Trophoblast cell (in vitro differentiated cells and primary cell): Measurements from ENCODE around the gene MOB3C.

ENCODE experiments used
- DNase-seq, 2 donors: peaks; one replicate each; pipeline ENCODE4 v3.0.0-alpha.2; 2016
- H2AFZ ChIP-seq: 2 replicates; pipeline ENCODE4 v1.6.1; 2013; ENCODE audit warnings: low read length, moderate library complexity, mild to moderate bottlenecking; ENCODE audit not compliant: insufficient read depth, poor library complexity
- H2AK5ac ChIP-seq: 2 replicates; pipeline ENCODE4 v1.6.1; 2013; ENCODE audit warnings: mild to moderate bottlenecking, low read length
- H2BK120ac ChIP-seq: 2 replicates; pipeline ENCODE4 v1.6.1; 2013; ENCODE audit warnings: low read length, mild to moderate bottlenecking, moderate library complexity; ENCODE audit not compliant: insufficient read depth, poor library complexity
- H2BK12ac ChIP-seq: 2 replicates; pipeline ENCODE4 v1.6.1; 2013; ENCODE audit warnings: mild to moderate bottlenecking, low read length, moderate library complexity
- H2BK5ac ChIP-seq: 2 replicates; pipeline ENCODE4 v1.6.1; 2013; ENCODE audit warnings: low read length, low read depth, moderate library complexity, mild to moderate bottlenecking; ENCODE audit not compliant: poor library complexity
- H3K14ac ChIP-seq: 2 replicates; pipeline ENCODE4 v1.6.1; 2013; ENCODE audit warnings: mild to moderate bottlenecking, low read length
- H3K18ac ChIP-seq: 2 replicates; pipeline ENCODE4 v1.6.1; 2013; ENCODE audit warnings: mild to moderate bottlenecking, low read length
- H3K23ac ChIP-seq: 2 replicates; pipeline ENCODE4 v1.6.1; 2013; ENCODE audit warnings: low read length
- H3K27ac ChIP-seq: 2 replicates; pipeline ENCODE4 v1.5.1; 2013; ENCODE audit warnings: low read depth, mild to moderate bottlenecking, inconsistent platforms, low read length, moderate library complexity
- H3K27me3 ChIP-seq: 2 replicates; pipeline ENCODE4 v1.6.1; 2013; ENCODE audit warnings: inconsistent platforms, mild to moderate bottlenecking, low read length, moderate library complexity; ENCODE audit not compliant: insufficient read depth
- H3K36me3 ChIP-seq, 2 experiments: 1 replicate in 1 of 2; 2 replicates in 1 of 2; pipeline ENCODE4 v1.6.1; 2013; ENCODE audit warnings: low read length in 2 of 2, mild to moderate bottlenecking in 2 of 2, moderate library complexity in 1 of 2; ENCODE audit not compliant: insufficient read depth in 2 of 2, control insufficient read depth in 1 of 2
- H3K4ac ChIP-seq: 2 replicates; pipeline ENCODE4 v1.6.1; 2013; ENCODE audit warnings: low read depth, mild to moderate bottlenecking, low read length, moderate library complexity
- H3K4me1 ChIP-seq, 2 experiments: 1 replicate in 1 of 2; 2 replicates in 1 of 2; pipeline ENCODE4 v1.6.1; 2013; ENCODE audit warnings: low read length in 2 of 2, mild to moderate bottlenecking in 2 of 2, moderate library complexity in 1 of 2; ENCODE audit not compliant: insufficient read depth in 2 of 2, control insufficient read depth in 1 of 2
- H3K4me2 ChIP-seq: 2 replicates; pipeline ENCODE4 v1.6.1; 2013; ENCODE audit warnings: inconsistent platforms, mild to moderate bottlenecking, low read length, moderate library complexity
- H3K4me3 ChIP-seq: 2 replicates; pipeline ENCODE4 v1.5.1; 2013; ENCODE audit warnings: mild to moderate bottlenecking, low read depth, low read length, inconsistent platforms
- H3K79me1 ChIP-seq: one replicate; pipeline ENCODE4 v1.6.1; 2013; ENCODE audit warnings: low read length
- H3K79me2 ChIP-seq: 2 replicates; pipeline ENCODE4 v1.6.1; 2013; ENCODE audit warnings: low read length, mild to moderate bottlenecking; ENCODE audit not compliant: control insufficient read depth, insufficient read depth, poor library complexity
- H3K9ac ChIP-seq: 2 replicates; pipeline ENCODE4 v1.6.1; 2013; ENCODE audit warnings: mild to moderate bottlenecking, low read length
- H3K9me3 ChIP-seq: 2 replicates; pipeline ENCODE4 v1.6.1; 2013; ENCODE audit warnings: low read depth, mild to moderate bottlenecking, control low read depth, inconsistent platforms, low read length; ENCODE audit not compliant: insufficient read depth
- H4K12ac ChIP-seq: 2 replicates; pipeline ENCODE4 v1.6.1; 2013; ENCODE audit warnings: low read depth, mild to moderate bottlenecking, low read length, moderate library complexity
- H4K8ac ChIP-seq: 2 replicates; pipeline ENCODE4 v1.6.1; 2013; ENCODE audit warnings: low read depth, mild to moderate bottlenecking, low read length, moderate library complexity
- H4K91ac ChIP-seq: one replicate; pipeline ENCODE4 v1.6.1; 2013; ENCODE audit warnings: low read depth, mild to moderate bottlenecking, low read length, moderate library complexity
- WGBS: extraction: QIAGEN DNeasy Blood & Tissue Kit; methylation state at CpG from one replicate; pipeline ENCODE4 v1.1.7; 2013; ENCODE audit warnings: missing lambda C conversion rate; ENCODE audit not compliant: insufficient read length, insufficient coverage; ENCODE audit errors: extremely low coverage; 5-methylcytosine and 5-hydroxymethylcytosine counted together

The MOB3C gene

GRCh38 chr1:46575778-46576177, 40.8 kb downstream of the MOB3C start:
- Histone ChIP-seq H3K23ac (no peak overlapping the region), H3K27me3 (no peaks in the 10 kb centered on the region), H4K8ac (no peak overlapping the region), H4K91ac (no peak overlapping the region), H2BK12ac (no peak overlapping the region), H2AFZ (no peak overlapping the region), H3K9me3 (no peaks in the 10 kb centered on the region), H3K36me3 (peaks cover 16 to 30% of the 10 kb centered on the region in 2 experiments), H2BK120ac (no peak overlapping the region), H3K4me1 (no peaks in the 10 kb centered on the region), H2BK5ac (no peak overlapping the region), H3K18ac (no peak overlapping the region), H3K79me2 (no peaks in the 10 kb centered on the region), H3K79me1 (no peaks in the 10 kb centered on the region), H3K9ac (no peak overlapping the region), H3K4ac (no peak overlapping the region), H3K14ac (no peak overlapping the region), H2AK5ac (no peak overlapping the region), H3K27ac (no peak overlapping the region), H3K4me2 (no peak overlapping the region), H4K12ac (no peak overlapping the region), H3K4me3 (no peak overlapping the region)
- no CpG with 5 or more reads among the region's 3 CpGs for WGBS
- DNase-seq: no peak

- Histone ChIP-seq H3K27me3 (no peaks in the 10 kb centered on the region), H3K36me3 (peaks cover 16 to 28% of the 10 kb centered on the region in 2 experiments), H2BK120ac (no peak overlapping the region), H3K14ac (no peak overlapping the region), H2BK5ac (no peak overlapping the region), H3K79me1 (no peaks in the 10 kb centered on the region), H3K4me1 (no peaks in the 10 kb centered on the region), H3K4ac (no peak overlapping the region), H2AFZ (no peak overlapping the region), H3K4me2 (no peak overlapping the region), H3K23ac (no peak overlapping the region), H3K9ac (no peak overlapping the region), H2BK12ac (no peak overlapping the region), H3K27ac (no peak overlapping the region), H4K8ac (no peak overlapping the region), H3K9me3 (no peaks in the 10 kb centered on the region), H4K12ac (no peak overlapping the region), H3K18ac (no peak overlapping the region), H3K79me2 (no peaks in the 10 kb centered on the region), H3K4me3 (no peak overlapping the region), H4K91ac (no peak overlapping the region), H2AK5ac (no peak overlapping the region)
- no peak for DNase-seq
- WGBS: no CpG with 5 or more reads among the region's 12 CpGs
Observed at GRCh38 chr1:46575300-46575699, 41.3 kb downstream of the MOB3C start.

- WGBS: no CpG with 5 or more reads among the region's 6 CpGs
- Histone ChIP-seq H3K9me3 (no peaks in the 10 kb centered on the region), H3K79me1 (no peaks in the 10 kb centered on the region), H3K23ac (no peak overlapping the region), H4K91ac (no peak overlapping the region), H3K4me3 (no peak overlapping the region), H2BK5ac (no peak overlapping the region), H3K4ac (no peak overlapping the region), H2AFZ (no peak overlapping the region), H3K18ac (no peak overlapping the region), H3K27ac (no peak overlapping the region), H4K8ac (no peak overlapping the region), H2BK12ac (no peak overlapping the region), H3K4me1 (no peaks in the 10 kb centered on the region), H3K14ac (no peak overlapping the region), H3K27me3 (no peaks in the 10 kb centered on the region), H3K4me2 (no peak overlapping the region), H3K36me3 (peaks cover 16 to 22% of the 10 kb centered on the region in 2 experiments), H2BK120ac (no peak overlapping the region), H3K79me2 (no peaks in the 10 kb centered on the region), H4K12ac (no peak overlapping the region), H3K9ac (no peak overlapping the region), H2AK5ac (no peak overlapping the region)
- DNase-seq: no peak
Observed at GRCh38 chr1:46571691-46572225, 44.9 kb downstream of the MOB3C start.

GRCh38 chr1:46569884-46570725, 46.5 kb downstream of the MOB3C start:
- H4K8ac ChIP-seq: no peak overlapping the region
- no peaks in the 10 kb centered on the region for H3K4me1 ChIP-seq
- no peaks in the 10 kb centered on the region for H3K9me3 ChIP-seq
- H2BK120ac ChIP-seq: no peak overlapping the region
- H3K9ac ChIP-seq: no peak overlapping the region
- no peak overlapping the region for H2AFZ ChIP-seq
- H3K27me3 ChIP-seq: no peaks in the 10 kb centered on the region
- no peak overlapping the region for H3K18ac ChIP-seq
- no peak overlapping the region for H3K4ac ChIP-seq
- no peak overlapping the region for H2AK5ac ChIP-seq
- H4K91ac ChIP-seq: no peak overlapping the region
- no peak overlapping the region for H3K27ac ChIP-seq
- no peak overlapping the region for H3K4me2 ChIP-seq
- H2BK12ac ChIP-seq: no peak overlapping the region
- H2BK5ac ChIP-seq: no peak overlapping the region
- H3K4me3 ChIP-seq: no peak overlapping the region
- H4K12ac ChIP-seq: no peak overlapping the region
- H3K14ac ChIP-seq: no peak overlapping the region
- H3K23ac ChIP-seq: no peak overlapping the region
- no CpG with 5 or more reads among the region's 14 CpGs for WGBS
- DNase-seq: no peak
- no peaks in the 10 kb centered on the region for H3K79me2 ChIP-seq
- no peaks in the 10 kb centered on the region for H3K79me1 ChIP-seq
- peaks cover 16 to 18% of the 10 kb centered on the region in 2 experiments for H3K36me3 ChIP-seq
